Measurements from ENCODE around the gene RFLNA.

RFLNA gene

DNA sequence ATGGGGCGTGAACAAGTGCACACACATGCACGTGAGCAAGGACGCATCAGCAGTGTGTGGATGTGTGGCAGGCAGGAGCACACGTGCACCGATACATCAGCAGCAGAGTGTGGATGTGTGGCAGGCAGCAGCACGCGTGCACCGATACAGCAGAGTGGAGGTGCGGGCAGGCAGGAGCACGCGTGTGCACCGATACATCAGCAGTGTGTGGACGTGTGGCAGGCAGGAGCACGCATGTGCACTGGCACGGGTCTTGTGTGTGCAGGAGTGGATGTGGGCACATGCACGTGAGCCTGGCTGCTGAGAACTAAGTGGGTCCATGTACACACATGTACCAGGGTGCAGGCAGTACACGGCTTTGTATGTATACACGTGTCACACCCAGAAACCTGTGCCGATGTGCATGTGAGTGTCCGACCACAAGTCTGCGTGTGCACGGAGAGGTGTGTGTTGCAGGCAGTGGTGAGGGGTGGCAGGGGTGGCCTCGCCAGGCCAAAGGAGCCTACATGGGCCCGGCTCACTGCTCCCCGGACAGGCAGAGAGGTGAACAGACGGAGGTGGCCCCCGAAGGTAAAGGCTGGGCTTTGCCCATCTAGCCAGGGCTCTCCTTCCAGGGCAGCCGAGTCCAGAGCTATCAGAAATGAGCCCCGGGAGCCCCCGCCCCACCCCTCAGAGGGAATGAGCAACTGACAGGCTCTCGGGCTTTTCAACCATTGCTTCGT is 53.9 kb downstream of the RFLNA start:
- H3K9me3 Mint-ChIP-seq: no peaks in the 10 kb centered on the region
- H3K27me3 Mint-ChIP-seq: no peaks in the 10 kb centered on the region
- peaks cover 100% of the 10 kb centered on the region for H3K36me3 Mint-ChIP-seq (ENCODE audit: low read depth)
- H3K4me1 Mint-ChIP-seq (ENCODE audit: low read depth): peaks cover 14% of the 10 kb centered on the region
- intact Hi-C loops (cut with micrococcal nuclease): no loop called here
- no peak overlapping the region for H3K27ac Mint-ChIP-seq
- no peak overlapping the region for H3K4me3 Mint-ChIP-seq

- Mint-ChIP-seq H3K27ac (no peak overlapping the region), H3K4me1 (ENCODE audit: low read depth) (peaks cover 27% of the 10 kb centered on the region), H3K36me3 (ENCODE audit: low read depth) (peaks cover 100% of the 10 kb centered on the region), H3K9me3 (no peaks in the 10 kb centered on the region), H3K4me3 (no peak overlapping the region), H3K27me3 (no peaks in the 10 kb centered on the region)
- intact Hi-C loops (cut with micrococcal nuclease): no loop called here
Observed at GRCh38 chr12:124350491-124350890, 55.6 kb downstream of the RFLNA start.

- H3K27ac Mint-ChIP-seq: no peak overlapping the region
- no peaks in the 10 kb centered on the region for H3K27me3 Mint-ChIP-seq
- no peak overlapping the region for H3K4me3 Mint-ChIP-seq
- no peaks in the 10 kb centered on the region for H3K9me3 Mint-ChIP-seq
- H3K4me1 Mint-ChIP-seq (ENCODE audit: low read depth): peaks cover 36% of the 10 kb centered on the region
- intact Hi-C loops (cut with micrococcal nuclease): no loop called here
- peaks cover 100% of the 10 kb centered on the region for H3K36me3 Mint-ChIP-seq (ENCODE audit: low read depth)
Observed at GRCh38 chr12:124351422-124351821, 56.5 kb downstream of the RFLNA start.

GRCh38 chr12:124352257-124352656 is 57.4 kb downstream of the RFLNA start:
- no peaks in the 10 kb centered on the region for H3K27me3 Mint-ChIP-seq
- H3K27ac Mint-ChIP-seq: peak overlapping the region; percentile 3
- no peak overlapping the region for H3K4me3 Mint-ChIP-seq
- intact Hi-C loops (cut with micrococcal nuclease): no loop called here
- no peaks in the 10 kb centered on the region for H3K9me3 Mint-ChIP-seq
- H3K36me3 Mint-ChIP-seq (ENCODE audit: low read depth): peaks cover 100% of the 10 kb centered on the region
- peaks cover 37% of the 10 kb centered on the region for H3K4me1 Mint-ChIP-seq (ENCODE audit: low read depth)

GRCh38 chr12:124352839-124353238 is 57.9 kb downstream of the RFLNA start:
- intact Hi-C loops (cut with micrococcal nuclease): no loop called here
- Mint-ChIP-seq H3K9me3 (no peaks in the 10 kb centered on the region), H3K36me3 (ENCODE audit: low read depth) (peaks cover 100% of the 10 kb centered on the region), H3K27ac (peak overlapping the region; percentile 3), H3K27me3 (no peaks in the 10 kb centered on the region), H3K4me3 (no peak overlapping the region), H3K4me1 (ENCODE audit: low read depth) (peaks cover 37% of the 10 kb centered on the region)

DNA sequence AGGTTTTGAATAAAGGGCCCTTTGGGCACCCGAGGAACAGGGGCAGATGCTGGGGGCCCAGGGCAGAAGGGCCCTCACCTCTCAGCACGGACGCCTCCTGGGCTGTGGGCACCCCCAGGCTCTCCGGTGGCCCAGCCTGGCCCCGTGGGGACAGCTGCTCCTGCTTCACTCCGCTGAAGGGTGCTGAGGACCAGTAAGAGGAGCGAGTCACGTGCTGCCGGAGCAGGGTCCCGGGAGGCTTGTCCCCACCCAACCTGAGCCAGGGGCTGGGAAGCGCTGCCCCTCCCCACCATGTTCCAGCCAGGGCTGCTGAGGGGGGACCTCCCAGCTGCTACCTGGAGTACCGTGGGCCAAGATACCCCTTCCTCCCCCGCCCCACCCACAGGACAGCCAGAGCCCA is 59.5 kb downstream of the RFLNA start:
- no peak overlapping the region for H3K27ac Mint-ChIP-seq
- peaks cover 37% of the 10 kb centered on the region for H3K4me1 Mint-ChIP-seq (ENCODE audit: low read depth)
- H3K27me3 Mint-ChIP-seq: no peaks in the 10 kb centered on the region
- intact Hi-C loops (cut with micrococcal nuclease): no loop called here
- H3K4me3 Mint-ChIP-seq: no peak overlapping the region
- H3K9me3 Mint-ChIP-seq: no peaks in the 10 kb centered on the region
- peaks cover 100% of the 10 kb centered on the region for H3K36me3 Mint-ChIP-seq (ENCODE audit: low read depth)

GRCh38 chr12:124356221-124356620 is 61.3 kb downstream of the RFLNA start:
- no peaks in the 10 kb centered on the region for H3K9me3 Mint-ChIP-seq
- H3K4me3 Mint-ChIP-seq: no peak overlapping the region
- intact Hi-C loops (cut with micrococcal nuclease): no loop called here
- H3K27me3 Mint-ChIP-seq: no peaks in the 10 kb centered on the region
- peaks cover 46% of the 10 kb centered on the region for H3K4me1 Mint-ChIP-seq (ENCODE audit: low read depth)
- H3K36me3 Mint-ChIP-seq (ENCODE audit: low read depth): peaks cover 100% of the 10 kb centered on the region
- no peak overlapping the region for H3K27ac Mint-ChIP-seq

DNA sequence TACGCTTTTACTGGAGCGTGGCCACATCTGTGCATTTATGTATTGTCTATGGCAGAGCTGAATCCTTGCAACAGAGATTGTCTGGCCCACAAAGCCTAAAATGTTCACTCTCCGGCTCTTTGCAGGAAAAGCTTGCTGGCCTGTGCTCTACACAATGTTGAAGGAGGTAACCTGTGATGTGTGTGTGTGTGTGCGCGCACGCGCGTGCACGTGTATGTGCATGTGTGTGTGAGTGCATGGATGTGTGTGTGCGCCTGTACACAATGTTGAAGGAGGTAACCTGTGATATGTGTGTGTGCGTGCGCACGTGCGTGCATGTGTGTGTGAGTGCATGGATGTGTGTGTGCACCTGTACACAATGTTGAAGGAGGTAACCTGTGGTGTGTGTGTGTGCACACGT is 62.7 kb downstream of the RFLNA start:
- H3K36me3 Mint-ChIP-seq (ENCODE audit: low read depth): peaks cover 100% of the 10 kb centered on the region

DNA sequence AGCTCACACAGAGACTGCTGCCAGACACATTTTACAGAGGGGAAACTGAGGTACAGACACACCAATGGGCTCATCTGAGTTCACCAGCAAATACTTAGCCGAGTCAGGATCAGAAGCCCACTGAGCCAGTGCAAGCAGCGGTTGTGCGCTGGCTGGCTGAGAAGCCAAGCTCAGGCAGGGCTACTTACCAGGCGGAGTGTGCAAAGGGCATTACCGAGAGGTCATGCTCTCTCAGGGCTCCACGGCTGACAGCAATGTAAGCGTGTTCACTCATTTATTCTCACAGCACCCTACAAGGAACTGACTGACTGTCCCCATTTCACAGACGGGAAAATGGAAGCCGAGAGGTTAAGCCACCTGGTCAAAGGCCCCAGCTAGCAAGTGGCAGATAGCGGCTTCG is 63.7 kb downstream of the RFLNA start:
- Mint-ChIP-seq H3K9me3 (no peaks in the 10 kb centered on the region), H3K27ac (no peak overlapping the region), H3K4me3 (no peak overlapping the region), H3K4me1 (ENCODE audit: low read depth) (peaks cover 43% of the 10 kb centered on the region), H3K36me3 (ENCODE audit: low read depth) (peaks cover 100% of the 10 kb centered on the region), H3K27me3 (no peaks in the 10 kb centered on the region)
- intact Hi-C loops (cut with micrococcal nuclease): no loop called here

More for the DNA sequence above, 62.7 kb downstream of the RFLNA start:
- H3K4me1 Mint-ChIP-seq (ENCODE audit: low read depth): peaks cover 48% of the 10 kb centered on the region
- H3K9me3 Mint-ChIP-seq: no peaks in the 10 kb centered on the region
- no peak overlapping the region for H3K27ac Mint-ChIP-seq
- H3K4me3 Mint-ChIP-seq: no peak overlapping the region
- H3K27me3 Mint-ChIP-seq: no peaks in the 10 kb centered on the region
- intact Hi-C loops (cut with micrococcal nuclease): no loop called here

DNA sequence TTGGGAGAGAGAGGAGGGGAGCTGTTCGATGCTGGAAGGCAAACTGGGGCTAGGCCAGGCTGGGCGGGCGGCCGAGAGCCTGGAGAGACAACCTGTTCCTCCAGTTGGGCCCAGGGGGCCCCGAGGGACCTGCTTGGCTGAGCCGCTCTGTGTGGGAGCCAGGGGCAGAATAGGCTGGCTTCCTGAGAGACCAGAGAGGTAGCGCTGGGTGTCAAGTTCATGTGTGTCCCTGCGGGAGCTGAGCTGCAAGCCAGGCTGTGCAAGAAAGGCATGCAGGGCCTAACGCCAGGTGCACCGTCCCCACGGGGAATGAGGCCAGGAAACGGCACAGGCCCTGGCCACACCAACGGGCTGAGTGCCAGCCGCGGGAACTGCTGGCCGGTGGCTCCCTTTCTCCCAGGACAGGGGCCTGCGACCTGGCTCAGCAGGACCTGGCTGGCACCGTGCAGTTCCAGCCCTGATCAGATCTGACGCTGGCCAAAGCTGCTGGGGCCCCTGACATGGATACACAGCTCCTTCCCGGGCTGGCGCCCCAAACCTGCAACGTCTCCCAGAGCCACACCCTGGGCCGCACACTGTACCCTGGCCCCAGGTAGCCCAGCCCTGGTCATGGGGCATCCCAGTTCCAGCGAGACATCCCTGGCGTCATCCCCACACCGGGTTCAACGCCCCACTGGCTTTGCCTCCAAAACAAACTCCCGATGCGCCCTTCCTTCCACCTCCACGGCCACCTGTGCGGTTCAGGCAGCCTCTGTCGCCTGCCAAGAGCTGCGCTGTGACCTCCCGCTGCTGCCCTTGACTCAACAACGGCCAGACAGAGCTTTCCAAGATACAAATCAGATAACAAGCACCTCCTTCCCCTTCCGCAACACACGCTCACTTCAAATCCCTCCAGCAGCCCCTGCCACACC is 65.0 kb downstream of the RFLNA start:
- Mint-ChIP-seq H3K9me3 (no peaks in the 10 kb centered on the region), H3K4me1 (ENCODE audit: low read depth) (peaks cover 41% of the 10 kb centered on the region), H3K4me3 (no peak overlapping the region), H3K36me3 (ENCODE audit: low read depth) (peaks cover 100% of the 10 kb centered on the region), H3K27ac (no peak overlapping the region), H3K27me3 (no peaks in the 10 kb centered on the region)
- intact Hi-C loops (cut with micrococcal nuclease): no loop called here

GRCh38 chr12:124361074-124361970 is 66.4 kb downstream of the RFLNA start:
- H3K36me3 Mint-ChIP-seq (ENCODE audit: low read depth): peaks cover 100% of the 10 kb centered on the region

GRCh38 chr12:124361996-124362395 is 67.1 kb downstream of the RFLNA start:
- H3K36me3 Mint-ChIP-seq (ENCODE audit: low read depth): peaks cover 100% of the 10 kb centered on the region
- no peak overlapping the region for H3K4me3 Mint-ChIP-seq
- intact Hi-C loops (cut with micrococcal nuclease): no loop called here
- H3K27me3 Mint-ChIP-seq: no peaks in the 10 kb centered on the region
- H3K9me3 Mint-ChIP-seq: no peaks in the 10 kb centered on the region
- H3K27ac Mint-ChIP-seq: no peak overlapping the region
- H3K4me1 Mint-ChIP-seq (ENCODE audit: low read depth): peaks cover 32% of the 10 kb centered on the region

More at GRCh38 chr12:124361074-124361970, 66.4 kb downstream of the RFLNA start:
- Mint-ChIP-seq H3K27ac (peak overlapping the region; percentile 17), H3K4me3 (no peak overlapping the region), H3K4me1 (ENCODE audit: low read depth) (peaks cover 34% of the 10 kb centered on the region), H3K9me3 (no peaks in the 10 kb centered on the region), H3K27me3 (no peaks in the 10 kb centered on the region)
- intact Hi-C loops (cut with micrococcal nuclease): no loop called here

GRCh38 chr12:124363353-124363965 is 68.6 kb downstream of the RFLNA start:
- no peaks in the 10 kb centered on the region for H3K27me3 Mint-ChIP-seq
- peaks cover 100% of the 10 kb centered on the region for H3K36me3 Mint-ChIP-seq (ENCODE audit: low read depth)
- H3K9me3 Mint-ChIP-seq: no peaks in the 10 kb centered on the region
- no peak overlapping the region for H3K27ac Mint-ChIP-seq
- H3K4me3 Mint-ChIP-seq: no peak overlapping the region
- intact Hi-C loops (cut with micrococcal nuclease): no loop called here
- peaks cover 39% of the 10 kb centered on the region for H3K4me1 Mint-ChIP-seq (ENCODE audit: low read depth)
